ENCODE data around the gene TMEM201. TPM values are rescaled to one million over a fixed set of nuclear protein-coding genes. Genes with fewer than 3 reads are reported as not detected.

TMEM201 gene
- total RNA-seq, 1 donor = 8.9 TPM

- TF ChIP-seq CTCF (IDR thresholded peaks at IDR 0.05; ENCODE audit: insufficient read depth, low read length) = no peak
- DNase-seq (ENCODE audit: low read depth) = no peak
- peak overlapping the region; percentile 73 for H3K4me3 ChIP-seq (ENCODE audit: low read depth, low read length)
Observed at GRCh38 chr1:9590201-9590600, 1.5 kb downstream of the TMEM201 start.

- no peak overlapping the region for H3K4me3 ChIP-seq (ENCODE audit: low read depth, low read length)
- DNase-seq (ENCODE audit: low read depth) = no peak
- no peak for TF ChIP-seq CTCF (IDR thresholded peaks at IDR 0.05; ENCODE audit: insufficient read depth, low read length)
Observed at GRCh38 chr1:9590945-9591668, 2.4 kb downstream of the TMEM201 start.

DNA sequence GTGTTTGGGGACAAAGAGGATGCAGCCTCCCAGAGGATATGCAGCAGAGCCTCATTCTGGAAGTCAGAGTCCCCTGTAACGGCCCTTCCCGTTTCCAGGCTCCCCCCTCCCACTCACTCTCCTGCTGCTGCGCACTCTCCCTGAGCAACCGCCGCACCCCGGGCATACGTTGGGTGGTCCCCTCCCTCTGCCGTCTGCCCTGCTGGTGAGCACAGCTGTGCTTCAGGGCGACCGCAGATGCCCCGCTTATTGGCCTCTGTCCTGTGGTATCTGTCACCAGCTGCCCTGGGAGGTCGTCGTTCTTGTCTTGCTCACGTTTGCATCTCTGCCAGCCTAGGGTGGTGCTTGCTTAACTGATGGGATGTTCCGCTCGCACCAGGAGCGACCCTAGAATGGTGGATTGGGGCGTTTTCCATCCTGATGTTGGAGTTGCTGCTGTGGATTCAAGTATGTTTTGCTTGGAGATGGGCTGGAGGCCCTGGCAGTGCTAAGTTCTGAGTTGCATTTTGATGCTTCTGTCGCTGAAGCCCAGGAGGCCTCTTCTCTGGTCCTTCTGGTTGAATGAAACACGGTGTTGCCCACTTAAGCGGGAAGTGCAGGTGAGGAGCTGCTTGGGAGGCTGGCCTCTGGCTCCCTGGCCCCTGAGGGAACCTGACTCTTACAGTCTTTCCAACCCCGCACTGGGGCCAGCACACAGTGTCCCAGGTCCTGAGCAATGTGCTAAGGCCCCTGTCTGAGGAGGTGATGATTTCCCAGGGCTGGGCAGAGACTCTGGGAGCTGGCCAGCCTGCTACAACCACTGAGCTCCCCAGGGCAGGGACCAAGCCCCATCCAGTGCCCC lies 3.2 kb downstream of the TMEM201 start:
- TF ChIP-seq CTCF (IDR thresholded peaks at IDR 0.05; ENCODE audit: insufficient read depth, low read length) = no peak
- no peak for DNase-seq (ENCODE audit: low read depth)
- H3K4me3 ChIP-seq (ENCODE audit: low read depth, low read length) = no peak overlapping the region

DNA sequence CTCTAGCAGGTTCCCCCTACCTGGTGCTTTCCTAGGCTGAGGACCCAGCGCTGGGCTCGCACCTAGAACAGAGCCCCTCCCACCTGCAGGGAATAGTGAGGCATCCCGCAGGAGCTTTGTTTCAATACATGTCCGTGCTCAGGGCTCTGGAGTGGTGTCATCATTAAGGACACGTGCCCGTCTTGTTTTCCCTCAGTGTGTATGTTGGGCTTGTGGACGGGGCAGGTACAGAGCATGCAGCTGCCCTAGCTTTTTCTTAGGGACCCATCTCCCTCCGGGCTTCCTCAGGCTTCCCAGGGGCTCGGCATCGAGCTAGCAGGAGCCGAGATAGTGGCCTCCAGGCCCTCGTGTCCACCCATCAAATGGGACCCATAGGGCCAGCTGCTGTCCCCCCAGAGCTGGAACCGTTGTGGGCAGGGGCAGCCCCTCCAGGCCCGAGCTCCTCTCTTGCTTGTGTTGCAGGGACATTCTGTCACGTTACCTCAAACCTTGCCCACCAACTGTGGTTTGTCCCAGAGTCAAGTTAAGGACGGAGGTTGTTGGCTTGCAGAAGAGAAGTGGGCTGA lies 3.9 kb downstream of the TMEM201 start:
- H3K4me3 ChIP-seq (ENCODE audit: low read depth, low read length) = no peak overlapping the region
- no peak for TF ChIP-seq CTCF (IDR thresholded peaks at IDR 0.05; ENCODE audit: insufficient read depth, low read length)
- no peak for DNase-seq (ENCODE audit: low read depth)

DNA sequence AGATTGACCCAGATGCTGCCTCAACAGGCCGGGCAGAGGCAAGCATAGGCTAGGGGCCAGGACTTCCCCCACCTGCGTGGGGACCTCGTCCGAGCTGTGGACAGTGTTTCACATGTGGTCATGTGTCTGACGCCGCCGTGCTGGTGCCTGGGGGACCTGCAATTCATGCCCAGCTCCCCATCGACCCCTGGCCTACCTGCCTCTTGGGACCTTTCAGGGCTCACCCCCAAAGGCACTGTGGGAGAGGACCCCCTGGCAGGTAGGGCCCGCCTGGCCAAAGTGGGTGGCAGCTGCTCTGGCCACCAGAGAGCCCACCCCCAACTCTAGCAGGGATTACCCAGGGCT lies 4.4 kb downstream of the TMEM201 start:
- no peak overlapping the region for H3K4me3 ChIP-seq (ENCODE audit: low read depth, low read length)
- no peak for DNase-seq (ENCODE audit: low read depth)
- no peak for TF ChIP-seq CTCF (IDR thresholded peaks at IDR 0.05; ENCODE audit: insufficient read depth, low read length)

GRCh38 chr1:9593492-9594465 lies 5.1 kb downstream of the TMEM201 start:
- DNase-seq (ENCODE audit: low read depth) = peak; percentile 15
- no peak overlapping the region for H3K4me3 ChIP-seq (ENCODE audit: low read depth, low read length)
- TF ChIP-seq CTCF (IDR thresholded peaks at IDR 0.05; ENCODE audit: insufficient read depth, low read length) = no peak
